HG02884 (cell line): ENCODE results near the gene ADARB2.

Source experiments
- ATAC-seq: cut with Tn5 transposase; IDR thresholded peaks from one replicate; pipeline ENCODE4 v1.9.1; 2021; ENCODE audit warnings: mild to moderate bottlenecking, moderate library complexity; ENCODE audit not compliant: unreplicated experiment

ADARB2 gene

GRCh38 chr10:1205450-1206030 lies 531.8 kb downstream of the ADARB2 start:
- no peak for ATAC-seq

GRCh38 chr10:1204434-1205326 lies 532.6 kb downstream of the ADARB2 start:
- ATAC-seq = no peak

GRCh38 chr10:1203704-1204103 lies 533.6 kb downstream of the ADARB2 start:
- ATAC-seq = no peak

GRCh38 chr10:1203216-1203615 lies 534.1 kb downstream of the ADARB2 start:
- no peak for ATAC-seq

- no peak for ATAC-seq
Measured at GRCh38 chr10:1202343-1202742, 535.0 kb downstream of the ADARB2 start.

- ATAC-seq = no peak
Measured at GRCh38 chr10:1200866-1201807, 536.2 kb downstream of the ADARB2 start.

- no peak for ATAC-seq
Measured at GRCh38 chr10:1199897-1200721, 537.2 kb downstream of the ADARB2 start.

- ATAC-seq = no peak
Measured at GRCh38 chr10:1199345-1199673, 538.0 kb downstream of the ADARB2 start.

- no peak for ATAC-seq
Measured at GRCh38 chr10:1198453-1199344, 538.6 kb downstream of the ADARB2 start.

GRCh38 chr10:1197384-1197783 lies 539.9 kb downstream of the ADARB2 start:
- no peak for ATAC-seq

- no peak for ATAC-seq
Measured at GRCh38 chr10:1196656-1197055, 540.7 kb downstream of the ADARB2 start.

- ATAC-seq = no peak
Measured at GRCh38 chr10:1195828-1196227, 541.5 kb downstream of the ADARB2 start.

- ATAC-seq = no peak
Measured at GRCh38 chr10:1194161-1194560, 543.2 kb downstream of the ADARB2 start.

- no peak for ATAC-seq
Measured at GRCh38 chr10:1193561-1193960, 543.8 kb downstream of the ADARB2 start.

- no peak for ATAC-seq
Measured at GRCh38 chr10:1191752-1192151, 545.6 kb downstream of the ADARB2 start.

GRCh38 chr10:1190791-1191490 lies 546.4 kb downstream of the ADARB2 start:
- ATAC-seq = no peak

GRCh38 chr10:1190052-1190395 lies 547.3 kb downstream of the ADARB2 start:
- ATAC-seq = no peak

- no peak for ATAC-seq
Measured at GRCh38 chr10:1189166-1190051, 547.9 kb downstream of the ADARB2 start.
